AG04449 (cell line): ENCODE results near the gene CLCNKA.
"Not testable (repeated sequence)": the region's sequence is repeated elsewhere in the genome, so short reads cannot be mapped to it uniquely, and the experiment has no call there.

Source experiments
- CTCF ChIA-PET: fragments of 350-600 bp; formaldehyde crosslinking; extraction: SDS; loops from one replicate; lab custom pipeline; 2021; ENCODE audit warnings: antibody characterized with exemption; lab: Yijun Ruan, JAX
- POLR2A ChIA-PET: fragments of 400-600, 350-600 bp; formaldehyde crosslinking; extraction: SDS; loops from one replicate; lab custom pipeline; 2020; ENCODE audit warnings: antibody characterized with exemption, inconsistent platforms; lab: Yijun Ruan, JAX
- DNase-seq: peaks from one replicate; pipeline ENCODE4 v3.0.0-alpha.2; 2010; ENCODE audit warnings: low read depth, low spot score
- H3K4me3 ChIP-seq: 2 replicates; pipeline ENCODE4 v1.5.1; 2011; ENCODE audit warnings: low read depth, mild to moderate bottlenecking, control low read depth, low read length
- CTCF ChIP-seq: IDR thresholded peaks from one replicate; pipeline ENCODE4 v1.5.1; 2011; ENCODE audit warnings: mild to moderate bottlenecking, moderate library complexity, low read length, control low read depth, inconsistent platforms; ENCODE audit not compliant: insufficient read depth; ENCODE audit errors: missing control alignments

CLCNKA gene

GRCh38 chr1:16042096-16042495 lies 20.3 kb downstream of the CLCNKA start:
- no peak for TF ChIP-seq CTCF
- H3K4me3 ChIP-seq = no peak overlapping the region
- DNase-seq = no peak
- CTCF ChIA-PET = interaction anchor here (0.6 kb wide), 1 partner anchor 362 kb away, joined by 3 read pairs; no protein-coding TSS in a partner anchor
- POLR2A ChIA-PET = no interaction called here

GRCh38 chr1:16042654-16043053 lies 20.8 kb downstream of the CLCNKA start:
- not testable (repeated sequence) for DNase-seq, H3K4me3 ChIP-seq
- ChIA-PET CTCF (interaction anchor here (0.6 kb wide), 1 partner anchor 362 kb away, joined by 3 read pairs; no protein-coding TSS in a partner anchor), POLR2A (interaction anchor here (0.6 kb wide), 1 partner anchor 92 kb away, joined by 3 read pairs; no protein-coding TSS in a partner anchor)

GRCh38 chr1:16043521-16043920 lies 21.7 kb downstream of the CLCNKA start, which contains the start of gene CLCNKB:
Gene CLCNKB, plus strand, starts transcription at chr1:16043782. Its CDS starts 711 bp downstream, at chr1:16044493.
- CTCF ChIA-PET = interaction anchor here (1.2 to 1.5 kb wide), 2 partner anchors 12 to 35 kb away, joined by 3 to 4 read pairs; no protein-coding TSS in a partner anchor
- no peak for TF ChIP-seq CTCF
- POLR2A ChIA-PET = interaction anchor here (0.6 kb wide), 1 partner anchor 112 kb away, joined by 3 read pairs; no protein-coding TSS in a partner anchor
- no peak within 1 kb of the TSS for H3K4me3 ChIP-seq
- no peak for DNase-seq

GRCh38 chr1:16043950-16044349 lies 22.1 kb downstream of the CLCNKA start:
- TF ChIP-seq CTCF = no peak
- ChIA-PET POLR2A (interaction anchor here (0.6 kb wide), 1 partner anchor 113 kb away, joined by 3 read pairs; no protein-coding TSS in a partner anchor), CTCF (interaction anchor here (1.0 to 1.5 kb wide), 4 partner anchors 10 to 36 kb away, joined by 3 to 4 read pairs (median 4); no protein-coding TSS in a partner anchor)
- no peak for DNase-seq
- H3K4me3 ChIP-seq = no peak overlapping the region

GRCh38 chr1:16046842-16047241 lies 25.0 kb downstream of the CLCNKA start:
- H3K4me3 ChIP-seq = no peak overlapping the region
- DNase-seq = no peak
- TF ChIP-seq CTCF = no peak
- ChIA-PET POLR2A (no interaction called here), CTCF (interaction anchor here (0.6 to 1.3 kb wide), 6 partner anchors 9 to 39 kb away, joined by 3 to 5 read pairs (median 3); no protein-coding TSS in a partner anchor)

GRCh38 chr1:16047791-16048475 lies 26.1 kb downstream of the CLCNKA start:
- POLR2A ChIA-PET = interaction anchor here (0.5 kb wide), 1 partner anchor 30 kb away, joined by 3 read pairs; no protein-coding TSS in a partner anchor
- CTCF ChIA-PET = interaction anchor here (0.9 to 1.3 kb wide), 4 partner anchors 16 to 40 kb away, joined by 3 to 5 read pairs (median 4); no protein-coding TSS in a partner anchor
- TF ChIP-seq CTCF = no peak
- DNase-seq = no peak
- H3K4me3 ChIP-seq = no peak overlapping the region
